ENCODE data around the gene TOP1. TPM values are rescaled to one million over a fixed set of nuclear protein-coding genes. Genes with fewer than 3 reads are reported as not detected.

Gene TOP1
- 19.3 and 31.0 TPM in 2 replicates for total RNA-seq

DNA sequence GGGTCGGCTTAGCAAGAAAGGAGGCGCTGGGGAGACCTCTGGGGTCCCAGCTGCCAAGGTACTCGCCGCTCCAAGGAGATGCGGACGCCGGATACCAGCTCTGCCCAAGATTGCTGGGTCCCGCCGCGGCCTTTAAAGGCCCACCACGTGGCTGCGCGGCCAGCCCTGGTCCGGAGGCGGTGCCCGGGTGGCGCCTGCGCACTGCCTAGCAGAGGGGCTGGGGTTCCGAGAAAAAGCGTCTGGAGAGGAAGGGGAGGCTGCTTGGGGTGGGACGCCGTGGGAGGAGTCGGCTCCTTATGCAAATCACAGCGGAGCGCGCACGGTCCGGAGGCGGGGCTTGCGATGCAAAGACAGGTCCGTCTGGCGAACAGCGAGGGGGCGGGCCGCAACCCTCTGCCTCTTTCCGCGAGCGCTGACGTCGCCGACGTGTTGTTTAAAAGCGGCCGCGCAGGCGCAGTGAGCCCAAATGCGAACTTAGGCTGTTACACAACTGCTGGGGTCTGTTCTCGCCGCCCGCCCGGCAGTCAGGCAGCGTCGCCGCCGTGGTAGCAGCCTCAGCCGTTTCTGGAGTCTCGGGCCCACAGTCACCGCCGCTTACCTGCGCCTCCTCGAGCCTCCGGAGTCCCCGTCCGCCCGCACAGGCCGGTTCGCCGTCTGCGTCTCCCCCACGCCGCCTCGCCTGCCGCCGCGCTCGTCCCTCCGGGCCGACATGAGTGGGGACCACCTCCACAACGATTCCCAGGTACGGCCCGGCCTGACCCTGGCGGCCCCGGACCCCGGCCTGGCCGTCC lies at the start of gene TOP1:
Gene TOP1, plus strand, starts transcription at position 464 of the 791 bp plus-strand sequence. Its CDS starts 246 bp downstream, at position 710.

DNA sequence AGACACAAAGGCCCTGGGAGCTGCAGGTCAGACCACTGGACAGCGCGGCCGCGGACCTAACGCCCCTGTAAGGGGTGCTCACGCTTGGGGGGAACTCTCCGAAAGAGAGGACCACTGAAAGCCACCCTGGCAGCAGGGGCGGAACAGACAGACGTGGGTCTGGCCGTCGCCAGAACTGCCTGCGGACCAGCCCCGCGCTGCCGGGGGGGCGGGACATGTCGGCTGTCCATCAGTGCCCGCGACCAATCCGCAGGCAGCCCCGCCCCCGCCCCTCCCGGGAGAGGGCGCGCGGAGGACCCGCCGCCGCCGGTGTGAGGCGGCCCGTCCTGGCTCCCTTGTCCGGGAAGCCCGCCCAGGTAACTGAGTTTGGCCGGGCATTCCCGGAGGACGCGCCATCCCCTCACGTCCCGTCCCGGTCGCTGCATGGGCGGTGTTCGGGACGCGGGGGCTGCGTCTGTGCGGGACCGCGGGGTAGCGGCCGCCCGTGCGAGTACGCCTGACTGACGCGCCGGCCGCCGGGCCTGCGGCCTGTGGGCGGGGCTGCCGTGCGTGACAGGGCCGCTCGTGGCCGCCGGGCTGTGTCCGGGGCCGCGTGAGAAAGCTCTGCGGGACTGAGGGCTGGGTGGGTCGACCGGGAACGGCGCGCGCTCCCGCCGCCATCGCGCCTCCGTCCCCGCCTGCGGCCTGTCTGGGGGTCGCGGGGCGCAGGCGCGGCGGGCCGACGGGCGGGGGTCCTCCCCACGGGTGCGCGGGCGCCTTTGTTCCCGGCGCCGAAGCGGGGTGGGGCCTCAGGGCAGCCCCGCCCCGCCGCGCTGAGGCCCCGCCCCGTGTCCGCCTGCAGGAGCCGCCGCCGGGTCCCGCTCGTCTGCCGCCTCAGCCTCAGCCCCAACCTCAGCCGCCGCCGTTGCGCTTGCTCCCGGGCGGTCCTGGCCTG lies 108.3 kb downstream of the TOP1 start, which contains the start of gene PLCG1:
Gene PLCG1, plus strand, starts transcription at position 864 of the 934 bp plus-strand sequence. CDS start 99 bp downstream, outside the sequence.

Other genes with a start within 250 kb of the TOP1 start
- gene PLCG1, start 108.7 kb downstream of the TOP1 start, total RNA-seq = 46.3 and 89.4 TPM in 2 replicates